B cell (primary cell): ENCODE measurements around the gene ELOB.

Experiments used
- EZH2 ChIP-seq: IDR thresholded peaks from 2 replicates; pipeline ENCODE4 v1.6.1; 2012; ENCODE audit warnings: borderline replicate concordance, low read depth, mild to moderate bottlenecking, moderate library complexity, low read length; ENCODE audit not compliant: insufficient read depth, poor library complexity, severe bottlenecking
- TF ChIP-seq, protein P1 (sequence below): fragments of 200-600 bp; IDR thresholded peaks from one replicate; pipeline ENCODE4 v1.8.0; 2022; ENCODE audit warnings: antibody characterized with exemption, mild to moderate bottlenecking

DNA sequence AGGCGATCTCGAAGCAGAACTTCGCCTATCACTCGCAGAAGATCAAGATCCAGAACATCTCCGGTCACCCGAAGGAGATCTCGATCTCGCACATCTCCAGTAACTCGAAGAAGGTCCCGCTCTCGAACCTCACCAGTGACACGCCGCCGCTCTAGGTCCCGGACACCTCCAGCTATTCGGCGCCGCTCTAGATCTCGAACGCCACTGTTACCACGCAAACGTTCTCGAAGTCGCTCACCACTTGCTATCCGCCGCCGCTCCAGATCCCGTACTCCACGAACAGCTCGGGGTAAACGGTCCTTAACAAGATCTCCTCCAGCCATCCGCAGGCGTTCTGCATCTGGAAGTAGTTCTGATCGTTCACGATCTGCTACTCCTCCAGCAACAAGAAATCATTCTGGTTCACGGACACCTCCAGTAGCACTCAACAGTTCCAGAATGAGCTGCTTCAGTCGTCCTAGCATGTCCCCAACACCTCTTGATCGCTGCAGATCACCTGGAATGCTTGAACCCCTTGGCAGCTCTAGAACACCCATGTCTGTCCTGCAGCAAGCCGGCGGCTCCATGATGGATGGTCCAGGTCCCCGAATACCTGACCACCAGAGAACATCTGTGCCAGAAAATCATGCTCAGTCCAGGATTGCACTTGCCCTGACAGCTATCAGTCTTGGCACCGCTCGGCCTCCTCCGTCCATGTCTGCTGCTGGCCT, 10.5 kb downstream of the ELOB start:
- no peak for TF ChIP-seq EZH2
- TF ChIP-seq, protein P1, sequence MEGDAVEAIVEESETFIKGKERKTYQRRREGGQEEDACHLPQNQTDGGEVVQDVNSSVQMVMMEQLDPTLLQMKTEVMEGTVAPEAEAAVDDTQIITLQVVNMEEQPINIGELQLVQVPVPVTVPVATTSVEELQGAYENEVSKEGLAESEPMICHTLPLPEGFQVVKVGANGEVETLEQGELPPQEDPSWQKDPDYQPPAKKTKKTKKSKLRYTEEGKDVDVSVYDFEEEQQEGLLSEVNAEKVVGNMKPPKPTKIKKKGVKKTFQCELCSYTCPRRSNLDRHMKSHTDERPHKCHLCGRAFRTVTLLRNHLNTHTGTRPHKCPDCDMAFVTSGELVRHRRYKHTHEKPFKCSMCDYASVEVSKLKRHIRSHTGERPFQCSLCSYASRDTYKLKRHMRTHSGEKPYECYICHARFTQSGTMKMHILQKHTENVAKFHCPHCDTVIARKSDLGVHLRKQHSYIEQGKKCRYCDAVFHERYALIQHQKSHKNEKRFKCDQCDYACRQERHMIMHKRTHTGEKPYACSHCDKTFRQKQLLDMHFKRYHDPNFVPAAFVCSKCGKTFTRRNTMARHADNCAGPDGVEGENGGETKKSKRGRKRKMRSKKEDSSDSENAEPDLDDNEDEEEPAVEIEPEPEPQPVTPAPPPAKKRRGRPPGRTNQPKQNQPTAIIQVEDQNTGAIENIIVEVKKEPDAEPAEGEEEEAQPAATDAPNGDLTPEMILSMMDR = no peak
